MM.1S (cell line): ENCODE results near the gene ADAM30.

Source experiments
- EZH2 ChIP-seq: fragments of 300-600 bp; sonication (generic); optimal IDR thresholded peaks from 2 replicates; pipeline ENCODE3; 2017; ENCODE audit warnings: low read depth, mild to moderate bottlenecking, antibody characterized with exemption, low read length, mixed read lengths
- EZH2phosphoT487 ChIP-seq: fragments of 300-600 bp; sonication (generic); IDR thresholded peaks from 2 replicates; pipeline ENCODE4 v1.6.1; 2018; ENCODE audit warnings: antibody characterized with exemption, low read length
- TF ChIP-seq, protein P1 (sequence below): fragments of 300-600 bp; sonication (generic); IDR thresholded peaks from 2 replicates; pipeline ENCODE4 v1.5.1; 2016; ENCODE audit warnings: antibody characterized with exemption, low read length, mixed read lengths

DNA sequence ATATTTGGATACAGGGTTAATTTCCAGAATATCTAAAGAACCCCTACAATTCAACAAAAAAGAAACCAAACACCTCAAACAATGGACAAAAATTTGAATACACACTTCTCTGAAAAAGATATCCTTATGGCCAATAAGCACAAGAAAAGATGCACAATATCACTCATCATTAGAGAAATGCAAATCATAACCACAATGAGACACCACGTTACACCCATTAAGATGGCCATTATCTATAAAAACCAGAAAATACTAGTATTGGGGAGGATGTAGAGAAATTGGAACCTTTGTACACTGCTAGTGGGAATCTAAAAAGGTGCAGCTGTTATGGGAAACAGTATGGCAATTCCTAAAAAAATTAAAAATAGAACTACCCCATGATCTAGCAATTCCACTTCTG is 4.9 kb downstream of the ADAM30 start:
- TF ChIP-seq, protein P1, sequence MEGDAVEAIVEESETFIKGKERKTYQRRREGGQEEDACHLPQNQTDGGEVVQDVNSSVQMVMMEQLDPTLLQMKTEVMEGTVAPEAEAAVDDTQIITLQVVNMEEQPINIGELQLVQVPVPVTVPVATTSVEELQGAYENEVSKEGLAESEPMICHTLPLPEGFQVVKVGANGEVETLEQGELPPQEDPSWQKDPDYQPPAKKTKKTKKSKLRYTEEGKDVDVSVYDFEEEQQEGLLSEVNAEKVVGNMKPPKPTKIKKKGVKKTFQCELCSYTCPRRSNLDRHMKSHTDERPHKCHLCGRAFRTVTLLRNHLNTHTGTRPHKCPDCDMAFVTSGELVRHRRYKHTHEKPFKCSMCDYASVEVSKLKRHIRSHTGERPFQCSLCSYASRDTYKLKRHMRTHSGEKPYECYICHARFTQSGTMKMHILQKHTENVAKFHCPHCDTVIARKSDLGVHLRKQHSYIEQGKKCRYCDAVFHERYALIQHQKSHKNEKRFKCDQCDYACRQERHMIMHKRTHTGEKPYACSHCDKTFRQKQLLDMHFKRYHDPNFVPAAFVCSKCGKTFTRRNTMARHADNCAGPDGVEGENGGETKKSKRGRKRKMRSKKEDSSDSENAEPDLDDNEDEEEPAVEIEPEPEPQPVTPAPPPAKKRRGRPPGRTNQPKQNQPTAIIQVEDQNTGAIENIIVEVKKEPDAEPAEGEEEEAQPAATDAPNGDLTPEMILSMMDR = no peak
- TF ChIP-seq EZH2 = no peak
- no peak for TF ChIP-seq EZH2phosphoT487
